ENCODE measurements around the gene SDK1. TPM values are rescaled to one million over a fixed set of nuclear protein-coding genes. Genes with fewer than 3 reads are reported as not detected.

Gene SDK1
- total and polyA plus RNA-seq, 2 of the 8 experiments (the other 6 are each of a cell fraction or from before 2014, with no cell fraction given), result 3.3 to 7.2 TPM

- TF ChIP-seq JUN (IDR thresholded peaks at IDR 0.05; ENCODE audit: low read depth, low read length) (no peak), CHD7 (IDR thresholded peaks at IDR 0.05; ENCODE audit: insufficient replicate concordance, low read length) (no peak)
Observed at GRCh38 chr7:3634396-3634795, 333.3 kb downstream of the SDK1 start (continued).
